GM10266 (cell line): ENCODE measurements around the gene ECT2L.

Experiments
- DNase-seq: peaks from one replicate; pipeline ENCODE4 v3.0.0; 2012; ENCODE audit errors: extremely low spot score
- CTCF ChIP-seq: IDR thresholded peaks from 2 replicates; pipeline ENCODE4 v1.5.1; 2012; ENCODE audit warnings: mild to moderate bottlenecking, low read depth; ENCODE audit not compliant: control insufficient read depth, insufficient read depth; ENCODE audit errors: missing control alignments

ECT2L gene

GRCh38 chr6:138943089-138943625 lies 147.3 kb downstream of the ECT2L start:
- DNase-seq = no peak

GRCh38 chr6:138944412-138944811 lies 148.5 kb downstream of the ECT2L start:
- TF ChIP-seq CTCF = no peak
- peak; percentile 5 for DNase-seq

More at GRCh38 chr6:138943089-138943625, 147.3 kb downstream of the ECT2L start:
- no peak for TF ChIP-seq CTCF

GRCh38 chr6:138945354-138945753 lies 149.5 kb downstream of the ECT2L start:
- TF ChIP-seq CTCF = no peak
- no peak for DNase-seq

GRCh38 chr6:138948004-138948403 lies 152.1 kb downstream of the ECT2L start:
- TF ChIP-seq CTCF = no peak
- no peak for DNase-seq

- TF ChIP-seq CTCF = no peak
- DNase-seq = no peak
These were observed 152.8 kb downstream of the ECT2L start for GRCh38 chr6:138948546-138949179.

GRCh38 chr6:138953451-138953850 lies 157.6 kb downstream of the ECT2L start:
- no peak for TF ChIP-seq CTCF
- DNase-seq = no peak
